GM21576 (cell line): Measurements from ENCODE around the gene GTF2B.
"Not testable (repeated sequence)": the region's sequence is repeated elsewhere in the genome, so short reads cannot be mapped to it uniquely, and the experiment has no call there.

Experiments used
- ATAC-seq: cut with Tn5 transposase; IDR thresholded peaks from one replicate; pipeline ENCODE4 v1.9.1; 2021; ENCODE audit warnings: mild to moderate bottlenecking, moderate library complexity; ENCODE audit not compliant: unreplicated experiment

GTF2B gene, protein sequence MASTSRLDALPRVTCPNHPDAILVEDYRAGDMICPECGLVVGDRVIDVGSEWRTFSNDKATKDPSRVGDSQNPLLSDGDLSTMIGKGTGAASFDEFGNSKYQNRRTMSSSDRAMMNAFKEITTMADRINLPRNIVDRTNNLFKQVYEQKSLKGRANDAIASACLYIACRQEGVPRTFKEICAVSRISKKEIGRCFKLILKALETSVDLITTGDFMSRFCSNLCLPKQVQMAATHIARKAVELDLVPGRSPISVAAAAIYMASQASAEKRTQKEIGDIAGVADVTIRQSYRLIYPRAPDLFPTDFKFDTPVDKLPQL

DNA sequence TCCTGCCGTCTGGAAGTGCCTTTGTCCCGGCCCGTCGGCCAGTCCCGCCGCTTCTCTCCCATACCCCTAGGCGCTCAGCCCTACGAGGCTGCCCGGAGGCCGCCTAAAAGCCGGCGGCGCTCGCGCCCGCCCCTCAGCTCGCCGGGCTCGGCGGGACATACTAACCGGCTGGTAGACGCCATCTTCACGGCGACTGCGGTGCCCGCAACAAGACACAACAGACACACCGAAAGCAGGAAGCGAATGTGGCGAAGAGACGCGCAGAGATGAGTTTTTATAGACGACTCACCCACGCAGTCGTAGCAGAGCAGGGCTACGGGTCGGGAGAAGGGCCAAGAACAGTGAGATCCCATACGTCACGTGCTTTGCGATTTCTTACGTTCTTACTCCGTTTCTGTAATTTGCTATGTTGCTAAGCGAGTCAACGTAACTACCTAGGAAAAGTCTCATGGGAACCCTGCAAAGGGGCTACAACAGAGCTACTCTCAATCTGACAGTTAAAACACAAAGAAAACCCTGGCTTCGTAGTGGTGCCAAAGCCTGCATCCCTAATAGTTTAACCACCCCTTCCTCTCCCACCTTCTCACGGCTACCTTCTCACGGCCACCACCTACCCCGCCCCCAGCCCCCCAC is at the start of gene GTF2B:
Gene GTF2B, minus strand, starts transcription at position 250 of the 633 bp plus-strand sequence. Its CDS starts 68 bp downstream, at position 182.
- ATAC-seq = peak; percentile 93

DNA sequence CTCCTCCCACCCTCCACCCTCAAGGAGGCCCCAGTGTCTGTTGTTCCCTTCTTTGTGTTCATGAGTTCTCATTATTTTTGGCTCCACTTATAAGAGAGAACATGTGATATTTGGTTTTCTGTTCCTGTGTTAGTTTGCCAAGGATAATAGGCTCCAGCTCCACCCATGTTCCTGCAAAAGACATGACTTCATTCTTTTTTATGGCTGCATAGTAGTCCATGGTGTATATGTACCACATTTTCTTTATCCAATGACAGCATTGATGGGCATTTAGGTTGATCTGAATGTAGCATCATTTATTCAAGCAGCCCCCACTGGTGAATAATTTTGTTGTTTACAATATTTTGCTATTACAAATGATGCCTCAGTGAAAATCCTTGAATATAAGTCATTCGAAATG is 47.2 kb upstream of the GTF2B start:
- ATAC-seq = not testable (repeated sequence)

DNA sequence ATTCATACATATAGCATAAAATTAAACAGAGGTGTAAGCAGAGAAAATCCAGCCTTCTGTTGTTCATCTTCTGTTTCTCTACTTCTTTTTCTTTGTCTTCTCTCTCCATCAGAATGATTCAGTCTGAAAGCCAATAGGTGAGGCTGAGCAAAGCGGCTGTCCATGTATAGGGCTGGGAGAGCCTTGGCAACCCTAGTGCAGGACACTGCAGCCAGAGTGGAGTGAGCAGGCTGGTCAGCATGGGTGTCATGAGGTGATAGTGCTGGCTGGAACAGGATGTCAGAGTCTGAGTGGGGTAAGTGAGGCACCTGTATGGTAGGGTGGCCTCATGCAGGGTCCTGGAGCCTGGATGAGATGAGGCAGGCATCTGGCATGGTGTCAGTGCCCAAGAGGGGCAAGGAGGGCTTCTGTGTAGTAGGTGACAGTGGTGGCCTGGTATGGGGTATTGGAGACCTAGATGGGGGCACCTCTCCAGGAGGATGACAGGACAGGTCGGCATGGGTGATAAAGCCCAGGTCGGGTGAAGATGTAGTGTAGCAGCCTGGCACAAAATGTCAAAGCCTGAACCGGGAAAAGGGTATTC is 45.5 kb upstream of the GTF2B start:
- ATAC-seq = no peak

DNA sequence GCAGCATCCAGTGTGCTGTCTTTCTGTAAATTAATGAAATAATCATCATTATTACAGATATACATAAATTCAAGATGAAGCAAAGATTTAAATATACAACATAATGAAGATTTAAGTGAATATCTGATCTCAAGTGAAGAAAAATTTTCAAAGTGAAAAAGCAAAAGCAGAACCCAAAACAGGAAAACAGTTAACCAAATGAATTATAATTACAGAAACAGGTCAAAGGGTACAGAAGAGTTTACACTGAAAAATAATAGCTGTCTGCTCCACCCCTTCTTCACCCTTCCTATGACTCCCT is 44.8 kb upstream of the GTF2B start:
- no peak for ATAC-seq

DNA sequence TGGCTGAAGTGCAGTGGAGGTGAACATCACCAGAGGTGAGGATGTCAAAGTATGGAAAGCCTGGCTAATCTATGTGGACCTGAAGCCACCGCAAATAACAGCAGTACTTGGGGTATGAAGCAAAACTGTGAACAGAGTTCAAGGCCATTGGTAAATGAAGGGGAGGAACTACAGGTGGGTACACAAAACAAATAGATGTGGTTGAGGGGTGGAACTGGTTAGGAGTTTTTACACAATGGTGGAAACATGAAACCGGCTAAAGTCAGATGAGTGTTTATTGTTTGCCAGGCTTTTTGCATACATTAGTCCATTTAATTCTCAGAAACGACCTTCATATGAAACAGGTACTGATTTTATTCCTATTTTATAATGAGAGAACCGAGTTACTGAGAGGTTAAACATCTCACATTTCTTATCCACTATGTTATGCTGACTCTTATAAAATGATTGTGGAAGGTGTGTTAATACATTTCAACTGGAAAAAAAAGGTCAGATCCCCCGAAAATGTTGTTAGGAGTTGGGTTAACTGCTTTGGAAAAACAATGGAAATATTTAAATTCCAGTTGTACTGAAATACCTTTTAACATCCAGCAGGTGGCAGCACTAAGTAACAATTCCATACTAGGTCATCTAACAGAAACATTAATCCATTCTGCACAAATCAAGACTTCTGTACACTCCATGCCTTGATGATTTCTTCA is 44.3 kb upstream of the GTF2B start:
- no peak for ATAC-seq

DNA sequence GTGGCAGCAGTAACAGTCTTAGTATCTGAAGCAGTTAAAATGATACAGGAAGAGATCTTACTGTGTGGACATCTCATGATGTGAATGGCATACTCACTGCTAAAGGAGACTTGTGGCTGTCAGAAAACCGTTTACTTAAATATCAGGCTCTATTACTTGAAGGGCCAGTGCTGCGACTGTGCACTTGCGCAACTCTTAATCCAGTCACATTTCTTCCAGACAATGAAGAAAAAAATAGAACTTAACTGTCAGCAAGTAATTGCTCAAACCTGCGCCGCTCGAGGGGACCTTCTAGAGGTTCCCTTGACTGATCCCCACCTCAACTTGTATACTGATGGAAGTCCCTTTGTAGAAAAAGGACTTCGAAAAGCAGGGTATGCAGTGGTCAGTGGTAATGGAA is 38.8 kb upstream of the GTF2B start:
- ATAC-seq = not testable (repeated sequence)

DNA sequence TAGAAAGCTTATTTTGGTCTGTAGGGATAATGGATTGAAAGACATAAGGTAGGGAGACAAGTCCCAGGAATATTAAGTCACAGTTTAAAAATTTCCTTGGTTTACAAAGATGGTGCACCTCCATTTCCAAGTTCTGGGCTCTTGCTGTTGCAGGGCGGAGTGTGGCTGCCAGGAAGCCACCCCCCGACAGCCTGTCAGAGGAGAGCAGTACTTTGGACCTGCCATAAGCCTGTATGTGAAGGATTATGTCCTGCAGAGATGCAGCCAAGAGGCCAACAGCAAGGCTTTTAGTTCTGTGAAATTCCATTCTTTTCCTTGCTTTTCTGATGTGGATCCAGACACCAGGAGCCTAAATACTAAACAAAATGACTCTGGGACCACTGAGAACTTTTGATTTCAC is 31.9 kb upstream of the GTF2B start:
- ATAC-seq = no peak

DNA sequence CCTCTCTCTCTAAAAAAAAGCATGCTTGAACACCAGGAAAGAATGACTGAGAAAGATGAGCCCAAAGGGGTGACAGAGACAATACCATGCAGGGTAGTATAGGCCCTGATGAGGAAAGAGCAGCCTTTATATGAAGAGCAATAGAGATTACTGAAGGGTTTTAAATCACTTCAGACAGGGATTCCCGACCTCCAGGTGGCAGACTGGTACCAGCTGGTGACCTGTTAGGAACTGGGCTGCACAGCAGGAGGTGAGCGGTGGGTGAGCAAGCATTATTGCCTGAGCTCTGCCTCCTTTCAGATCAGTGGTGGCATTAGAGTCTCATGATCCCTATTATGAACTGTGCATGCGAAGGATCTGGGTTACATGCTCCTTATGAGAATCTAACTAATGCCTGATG is 30.8 kb upstream of the GTF2B start:
- no peak for ATAC-seq

DNA sequence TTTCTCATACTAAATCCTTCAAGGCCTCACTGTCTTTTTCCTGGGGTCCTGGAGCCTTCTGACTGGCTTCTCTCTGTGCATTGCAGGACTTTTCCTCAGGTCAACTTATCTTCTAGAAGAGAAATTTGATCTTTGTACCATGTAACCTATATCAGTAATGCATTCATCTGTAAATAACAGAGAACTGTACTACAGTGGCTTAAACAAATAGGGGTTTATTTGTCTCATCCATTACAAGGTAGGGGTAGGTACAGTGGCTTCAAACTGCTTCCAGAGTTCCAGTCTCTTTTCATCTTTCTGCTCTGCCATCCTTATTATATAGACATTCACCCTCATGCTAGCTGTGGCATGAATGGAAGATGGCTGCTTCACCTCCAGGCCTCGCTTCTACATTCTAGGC is 29.5 kb upstream of the GTF2B start:
- no peak for ATAC-seq

DNA sequence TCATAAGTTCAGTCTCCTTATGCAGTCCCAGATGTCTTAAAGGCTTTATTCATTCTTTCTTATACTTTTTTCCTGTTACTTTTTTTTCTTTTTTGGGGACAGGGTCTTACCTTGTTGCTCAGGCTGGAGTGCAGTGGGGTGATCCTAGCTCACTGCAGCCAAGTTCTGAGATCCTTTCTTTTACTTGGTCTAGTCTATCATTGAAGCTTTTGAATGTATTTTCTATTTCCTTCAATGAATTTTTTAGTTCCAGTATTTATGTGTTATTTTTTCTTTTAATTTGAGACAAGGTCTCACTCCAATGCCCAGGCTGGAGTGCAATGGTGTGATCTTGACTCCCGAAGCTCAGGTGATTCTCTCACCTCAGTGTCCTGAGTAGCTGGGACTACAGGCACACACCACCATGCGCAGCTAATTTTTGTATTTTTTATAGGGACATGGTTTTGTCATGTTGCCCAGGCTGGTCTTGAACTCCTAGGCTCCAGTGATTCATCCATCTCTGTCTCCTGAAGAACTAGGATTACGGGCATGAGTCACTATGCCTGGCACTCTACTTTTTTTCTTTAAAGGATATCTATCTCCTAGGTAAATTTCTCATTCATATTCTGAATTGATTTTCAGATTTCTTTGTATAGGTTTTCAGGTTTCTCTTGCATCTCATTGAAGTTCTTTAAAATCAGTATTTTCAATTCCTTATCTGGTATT is 26.1 kb upstream of the GTF2B start:
- no peak for ATAC-seq

DNA sequence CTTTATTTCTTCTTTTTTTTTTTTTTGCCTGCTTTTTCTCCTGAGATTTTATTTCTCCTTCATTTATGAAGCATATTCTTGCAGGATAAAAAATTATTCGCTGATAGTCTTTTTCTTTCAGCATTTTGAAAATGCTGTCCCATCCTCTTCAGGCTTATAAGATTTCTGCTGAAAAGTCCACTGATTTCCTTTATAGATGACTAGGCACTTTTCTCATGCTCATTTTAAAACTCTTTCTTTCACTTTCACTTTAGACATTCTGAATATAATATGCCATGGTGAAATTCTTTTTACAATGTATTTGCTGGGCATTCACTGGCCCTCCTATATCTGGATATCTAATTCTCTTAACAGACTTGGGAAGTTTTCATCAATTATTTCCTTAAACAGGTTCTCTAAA is 25.5 kb upstream of the GTF2B start:
- no peak for ATAC-seq

DNA sequence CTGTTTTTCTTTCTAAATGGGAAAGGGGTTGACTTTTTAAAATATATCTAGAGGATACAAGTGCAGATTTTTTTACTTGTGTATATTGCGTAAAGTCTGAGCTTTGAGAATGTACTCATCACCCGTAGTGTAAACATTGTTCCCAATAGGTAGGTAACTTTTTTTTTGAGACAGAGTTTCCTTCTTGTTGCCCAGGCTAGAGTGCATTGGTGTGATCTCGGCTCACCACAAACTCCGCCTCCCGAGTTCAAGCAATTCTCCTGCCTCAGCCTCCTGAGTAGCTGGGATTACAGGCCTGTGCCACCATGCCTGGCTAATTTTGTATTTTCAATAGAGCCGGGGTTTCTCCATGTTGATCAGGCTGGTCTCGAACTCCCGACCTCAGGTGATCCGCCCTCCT is 20.4 kb upstream of the GTF2B start:
- ATAC-seq = not testable (repeated sequence)

DNA sequence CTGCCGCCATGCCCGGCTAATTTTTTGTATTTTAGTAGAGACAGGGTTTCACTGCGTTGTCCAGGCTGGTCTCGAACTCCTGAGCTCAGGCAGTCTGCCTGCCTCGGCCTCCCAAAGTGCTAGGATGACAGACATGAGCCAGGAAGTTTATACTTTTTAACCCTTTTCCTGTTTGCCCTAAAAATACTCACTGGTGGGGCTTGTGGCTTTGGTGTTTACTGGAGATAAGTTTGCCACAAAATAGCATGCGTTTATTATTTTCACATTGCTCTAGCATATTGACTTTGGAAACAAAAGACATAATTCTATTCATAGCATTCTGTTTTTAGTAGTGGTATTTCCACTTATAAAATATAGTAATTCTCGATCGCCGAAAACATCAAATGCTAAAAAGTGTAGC is 19.8 kb upstream of the GTF2B start:
- ATAC-seq = no peak

DNA sequence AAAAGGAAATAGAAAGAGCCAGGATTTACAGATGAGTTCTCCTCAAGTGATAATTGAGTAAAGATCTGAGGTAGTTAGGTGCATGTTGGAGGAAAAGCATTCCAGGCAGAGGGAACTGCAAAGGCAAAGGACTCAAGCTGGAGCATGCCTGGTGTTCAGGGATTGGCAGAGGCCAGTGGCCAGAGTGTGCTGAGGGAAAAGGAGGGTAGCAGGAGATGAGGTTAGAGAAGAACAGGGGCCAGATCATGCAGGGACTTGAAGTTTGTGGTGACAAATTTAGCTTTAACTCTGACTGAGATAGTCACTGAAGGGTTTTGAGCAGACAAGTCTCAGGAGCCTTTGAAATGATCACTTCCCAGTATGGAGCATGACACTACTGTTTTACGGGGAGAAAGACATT is 19.0 kb upstream of the GTF2B start:
- ATAC-seq = no peak

DNA sequence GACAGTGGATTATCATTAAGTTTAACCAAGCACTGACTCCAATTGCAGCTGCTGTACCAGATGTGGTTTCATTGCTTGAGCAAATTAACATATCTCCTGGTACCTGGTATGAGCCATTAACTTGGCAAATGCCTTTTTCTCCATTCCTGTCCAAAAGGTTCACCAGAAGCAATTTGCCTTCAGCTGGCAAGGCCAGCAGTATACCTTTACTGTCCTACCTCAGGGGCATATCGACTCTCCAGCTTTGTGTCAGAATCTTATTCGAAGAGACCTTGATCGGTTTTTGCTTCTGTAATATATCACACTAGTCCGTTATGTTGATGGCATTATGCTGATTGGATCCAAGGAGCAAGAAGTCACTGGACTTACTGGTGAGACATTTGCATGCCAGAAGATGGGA is 9.5 kb upstream of the GTF2B start:
- ATAC-seq = no peak

DNA sequence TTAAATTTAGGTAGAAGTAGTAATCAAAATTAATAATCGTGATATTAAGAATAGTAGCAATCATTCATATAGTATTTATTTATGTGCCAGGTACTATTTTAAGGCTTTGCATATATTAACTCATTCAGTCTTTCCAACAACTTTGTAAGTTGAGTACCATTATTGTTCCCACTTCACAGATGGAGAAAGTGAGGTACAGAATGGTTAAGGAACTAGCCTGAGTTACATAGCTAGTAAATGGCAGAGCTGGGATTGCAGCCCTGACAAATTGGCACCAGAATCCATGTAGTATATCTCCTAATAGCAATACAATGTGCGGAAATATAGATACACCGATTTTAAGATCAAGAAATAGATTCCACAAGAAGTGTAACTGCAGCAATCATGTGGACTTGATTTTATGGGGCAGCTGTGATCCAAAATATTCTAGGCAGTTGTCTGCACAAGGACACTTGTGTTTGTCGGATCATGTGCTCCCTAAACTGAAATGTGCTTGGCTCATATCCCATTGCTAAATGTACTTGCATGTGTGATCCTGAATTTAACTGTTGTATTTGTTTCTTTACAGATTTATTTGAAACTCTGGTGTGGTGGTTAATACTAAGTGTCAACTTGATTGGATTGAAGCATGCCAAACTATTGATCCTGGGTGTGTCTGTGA is 5.8 kb upstream of the GTF2B start:
- no peak for ATAC-seq

DNA sequence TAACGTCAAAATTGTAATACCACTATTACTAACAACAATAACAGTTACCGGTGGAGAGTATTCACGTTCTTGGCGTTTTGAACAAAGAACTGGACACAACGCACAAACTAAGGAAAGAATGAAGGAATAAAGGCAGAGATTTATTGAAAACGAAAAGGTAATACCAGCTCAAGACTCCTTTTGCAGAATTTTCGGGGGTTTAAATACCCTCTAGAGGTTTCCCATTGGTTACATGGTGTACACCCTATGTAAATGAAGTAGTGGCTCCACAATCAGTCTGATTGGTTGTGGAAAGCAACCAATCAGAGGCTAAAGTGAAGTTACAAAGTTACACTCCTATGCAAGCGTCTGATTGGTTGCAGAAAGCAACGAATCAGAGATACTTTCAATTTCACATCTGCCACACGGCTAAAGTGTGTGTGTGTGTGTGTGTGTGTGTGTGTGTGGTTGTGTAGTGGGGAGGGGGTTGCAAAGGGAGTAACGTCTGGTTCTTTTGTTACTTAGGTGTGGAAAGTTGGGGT is 1.1 kb upstream of the GTF2B start:
- no peak for ATAC-seq

DNA sequence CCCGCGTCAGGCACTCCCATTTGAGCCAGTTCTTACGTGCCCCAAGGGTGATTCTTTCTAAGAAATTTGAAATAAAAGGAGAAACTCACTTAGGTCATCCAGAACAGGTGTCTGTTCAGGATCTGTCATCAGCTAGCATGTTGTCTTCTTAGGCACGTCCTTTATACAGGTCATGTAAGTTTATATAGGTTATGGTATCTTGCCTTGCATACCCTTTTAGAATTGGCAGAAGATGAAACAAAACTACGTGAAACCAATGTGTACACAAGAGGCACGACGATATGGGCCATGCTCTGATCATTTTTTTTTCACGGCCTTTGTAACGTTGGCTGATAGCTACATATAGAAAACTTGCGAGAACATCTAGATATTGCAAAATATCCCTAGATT is 579 bp upstream of the GTF2B start:
- ATAC-seq = no peak

DNA sequence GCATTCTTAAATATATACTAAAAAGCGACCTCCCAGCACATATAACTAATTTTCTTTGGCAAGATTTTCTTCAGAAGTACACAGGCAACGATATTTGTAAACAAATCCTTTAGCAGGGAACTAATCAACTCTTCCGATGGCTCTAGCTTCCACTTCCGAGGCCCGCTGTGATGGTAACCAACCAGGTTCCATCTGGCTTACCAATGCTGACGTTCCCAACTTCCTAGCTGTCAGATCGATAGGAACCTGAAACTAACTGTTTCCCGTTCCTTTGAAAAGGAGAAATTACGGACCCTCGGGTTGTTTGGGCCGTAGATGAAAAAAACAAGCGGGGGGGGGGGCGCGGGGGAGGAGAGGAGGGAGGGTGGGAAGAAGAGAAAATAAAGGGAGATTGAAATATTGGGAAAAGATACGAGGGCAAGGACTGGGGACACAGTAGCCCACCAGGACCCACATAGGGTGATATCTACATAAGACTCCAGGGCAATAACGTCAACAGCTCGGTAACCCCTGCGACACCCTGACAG is 513 bp downstream of the GTF2B start:
- ATAC-seq = no peak

DNA sequence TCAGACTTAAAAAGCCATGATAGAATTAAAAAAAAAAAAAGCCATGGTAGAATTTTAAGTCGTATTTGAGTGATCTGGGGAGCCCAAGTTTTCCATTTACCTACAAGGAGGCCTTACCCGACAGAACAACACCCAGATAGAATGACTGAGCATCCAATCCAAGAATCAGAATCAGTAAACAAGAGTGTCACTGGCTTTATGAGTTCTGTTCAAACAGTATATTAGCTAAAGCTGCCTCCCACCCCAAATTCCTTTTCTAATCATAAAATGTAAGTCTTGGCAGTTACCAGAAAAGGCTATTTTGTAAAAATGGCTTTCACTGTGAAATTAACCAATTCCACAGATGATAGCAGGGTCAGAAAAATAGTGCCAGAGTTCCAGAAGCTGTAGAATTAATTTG is 1.2 kb downstream of the GTF2B start:
- no peak for ATAC-seq
